Esophagus squamous epithelium (tissue), 5 donors: ENCODE measurements around the gene TBATA. TPM values are rescaled to one million over a fixed set of nuclear protein-coding genes. Genes with fewer than 3 reads are reported as not detected.

Experiments used
- DNase-seq: peaks from one replicate; lab custom pipeline; 2025; lab: John Stamatoyannopoulos, UW
- H3K27ac ChIP-seq, 4 donors: fragments of 200-600 bp; sonication (generic); one replicate each; pipeline ENCODE4 v1.5.1; 2016 to 2019; ENCODE audit warnings: mild to moderate bottlenecking in 1 of 4
- H3K27me3 ChIP-seq, 4 donors: fragments of 200-600 bp; sonication (generic); 1 replicate in 3 of 4; 2 replicates in 1 of 4; pipeline versions ENCODE4 v1.5.1 to v1.6.0; 2017 to 2021; ENCODE audit warnings: antibody characterized with exemption in 1 of 4
- H3K36me3 ChIP-seq, 3 donors: fragments of 200-600 bp; sonication (generic); one replicate each; pipeline ENCODE4 v1.5.1; 2016 to 2019
- H3K4me1 ChIP-seq, 3 donors: fragments of 200-600 bp; sonication (generic); one replicate each; pipeline ENCODE4 v1.5.1; 2017 to 2019
- H3K4me3 ChIP-seq, 4 donors: fragments of 200-600 bp; sonication (generic); 1 replicate in 3 of 4; 2 replicates in 1 of 4; pipeline ENCODE4 v1.5.1; 2016 to 2019; ENCODE audit warnings: mild to moderate bottlenecking in 2 of 4, moderate library complexity in 1 of 4
- H3K9me3 ChIP-seq, 3 donors: fragments of 200-600 bp; sonication (generic); one replicate each; pipeline ENCODE4 v1.5.1; 2016 to 2019
- POLR2A ChIP-seq, 4 donors: fragments of 450-650 bp; IDR thresholded peaks; one replicate each; pipeline ENCODE4 v1.6.1; 2017; ENCODE audit warnings: antibody characterized with exemption in 4 of 4, mild to moderate bottlenecking in 4 of 4, moderate library complexity in 3 of 4
- WGBS, 2 donors: methylation state at CpG; one replicate each; pipeline ENCODE4 v1.1.5; 2018; 5-methylcytosine and 5-hydroxymethylcytosine counted together
- intact Hi-C: fragments of 100-400 bp; cut with DNase I; formaldehyde crosslinking; loops from one replicate; pipeline ENCODE4 v1.15.0; 2022
- total RNA-seq, 4 donors: library from RNA; depleted of rRNA; stranded (reverse); fragments of >200 nt; gene quantifications; one replicate each; pipeline ENCODE4 v1.1.0, GENCODE V29; 2016
- TF ChIP-seq, protein P1 (sequence below), 6 experiments: fragments of 450-650 bp in 4 of 6; fragments of 200-600 bp in 2 of 6; sonication (generic) in 2 of 6; IDR thresholded peaks; one replicate each; pipeline ENCODE4 v1.5.1; 2016 to 2019; ENCODE audit warnings: antibody characterized with exemption in 6 of 6, mild to moderate bottlenecking in 4 of 6, moderate library complexity in 4 of 6
- donor health status: DM: yes; HTN: yes; CAD: no.

Gene TBATA
- total RNA-seq, 4 donors from 2014 or later = not detected

DNA sequence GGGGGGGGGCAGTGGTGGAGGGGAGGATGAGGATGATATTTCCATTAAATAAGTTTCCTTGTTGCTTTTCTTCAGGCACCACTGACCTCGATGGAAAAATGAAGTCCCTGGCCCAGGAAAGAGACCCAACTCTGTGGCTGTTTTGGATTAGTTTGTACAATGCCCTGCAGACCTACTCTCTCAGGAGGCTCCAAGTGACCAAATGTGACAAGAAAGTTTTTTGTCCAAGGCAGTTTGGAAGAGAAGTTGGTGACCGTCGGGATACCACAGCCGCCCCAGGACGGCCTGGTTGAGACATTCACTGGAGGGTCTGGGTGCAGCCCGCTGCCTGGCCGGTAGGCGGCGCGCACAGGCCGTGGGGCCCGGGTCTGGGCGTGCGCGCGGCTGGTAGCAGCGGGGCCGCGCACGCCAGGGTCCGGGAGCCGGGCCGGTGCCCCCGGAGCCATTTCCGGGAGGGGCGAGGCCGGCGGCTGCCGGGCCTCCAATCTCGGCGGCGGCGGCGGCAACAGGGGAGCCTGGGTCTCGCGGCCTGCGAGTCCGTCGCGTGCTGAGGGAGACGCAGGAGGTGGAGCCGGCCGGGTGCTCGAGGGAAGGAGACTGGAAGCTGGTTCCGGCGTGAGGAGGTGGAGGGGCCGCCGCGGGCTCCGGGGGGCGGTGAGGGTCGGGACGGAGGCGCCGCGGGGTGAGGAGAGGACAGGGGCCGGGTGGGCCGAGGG, 30.5 kb upstream of the TBATA start, which contains the start of gene SGPL1:
SGPL1 (plus strand) TSS at position 445 of the 716 bp plus-strand sequence. CDS start 906 bp downstream, outside the sequence.
- Histone ChIP-seq H3K9me3 (no peaks in the 10 kb centered on the region), H3K4me3 (peak within 1 kb of the TSS; percentile 75 to 92 (median 82)), H3K27ac (peak within 1 kb of the TSS; percentile 94 to 99 (median 98)), H3K27me3 (no peaks in the 10 kb centered on the region), H3K4me1 (peaks cover 0 to 53% (median 8%) of the 10 kb centered on the region in 3 donors), H3K36me3 (peaks cover 0 to 34% (median 4%) of the 10 kb centered on the region in 3 donors)
- TF ChIP-seq, protein P1, sequence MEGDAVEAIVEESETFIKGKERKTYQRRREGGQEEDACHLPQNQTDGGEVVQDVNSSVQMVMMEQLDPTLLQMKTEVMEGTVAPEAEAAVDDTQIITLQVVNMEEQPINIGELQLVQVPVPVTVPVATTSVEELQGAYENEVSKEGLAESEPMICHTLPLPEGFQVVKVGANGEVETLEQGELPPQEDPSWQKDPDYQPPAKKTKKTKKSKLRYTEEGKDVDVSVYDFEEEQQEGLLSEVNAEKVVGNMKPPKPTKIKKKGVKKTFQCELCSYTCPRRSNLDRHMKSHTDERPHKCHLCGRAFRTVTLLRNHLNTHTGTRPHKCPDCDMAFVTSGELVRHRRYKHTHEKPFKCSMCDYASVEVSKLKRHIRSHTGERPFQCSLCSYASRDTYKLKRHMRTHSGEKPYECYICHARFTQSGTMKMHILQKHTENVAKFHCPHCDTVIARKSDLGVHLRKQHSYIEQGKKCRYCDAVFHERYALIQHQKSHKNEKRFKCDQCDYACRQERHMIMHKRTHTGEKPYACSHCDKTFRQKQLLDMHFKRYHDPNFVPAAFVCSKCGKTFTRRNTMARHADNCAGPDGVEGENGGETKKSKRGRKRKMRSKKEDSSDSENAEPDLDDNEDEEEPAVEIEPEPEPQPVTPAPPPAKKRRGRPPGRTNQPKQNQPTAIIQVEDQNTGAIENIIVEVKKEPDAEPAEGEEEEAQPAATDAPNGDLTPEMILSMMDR (IDR thresholded peaks at IDR 0.05) = peak; percentile 84 to 100 (median 100)
- TF ChIP-seq POLR2A (IDR thresholded peaks at IDR 0.05) = peak in 3 of 4 donors; percentile 40 to 81 (median 58)
- DNase-seq = peak; percentile 20
- WGBS, 2 donors = 5 to 22% methylated on average over 3 to 24 of the region's 58 CpGs
- intact Hi-C loops = no loop called here

DNA sequence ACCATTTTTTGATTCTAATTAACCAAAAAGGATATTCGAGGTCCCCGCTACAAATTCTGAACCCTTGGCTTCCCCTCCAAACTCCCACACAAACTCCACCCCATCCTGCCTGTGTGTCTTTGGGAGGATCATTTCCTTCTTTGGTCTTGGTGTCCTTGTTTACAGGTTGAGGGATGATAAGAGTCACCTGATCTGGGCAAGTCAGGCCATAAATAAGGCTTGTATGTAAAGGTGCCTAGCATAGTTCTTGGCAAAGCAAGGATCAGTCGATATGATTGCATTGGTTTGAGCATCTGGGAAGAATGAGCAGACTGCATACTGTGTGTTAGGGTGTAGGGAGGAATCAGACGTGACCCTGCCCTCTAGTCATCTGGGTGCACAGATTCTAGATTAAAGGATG, 28.9 kb upstream of the TBATA start:
- Histone ChIP-seq H3K27ac (no peak overlapping the region), H3K4me3 (no peak overlapping the region), H3K36me3 (peaks cover 0 to 19% (median 4%) of the 10 kb centered on the region in 3 donors), H3K27me3 (no peaks in the 10 kb centered on the region), H3K4me1 (peaks cover 0 to 62% (median 8%) of the 10 kb centered on the region in 3 donors), H3K9me3 (no peaks in the 10 kb centered on the region)
- no peak for TF ChIP-seq POLR2A (IDR thresholded peaks at IDR 0.05)
- TF ChIP-seq, protein P1 (IDR thresholded peaks at IDR 0.05) = no peak
- intact Hi-C loops = loop anchor here (5.0 kb wide), 1 partner anchor 63 kb away; no protein-coding TSS in a partner anchor
- no peak for DNase-seq
- 85 to 88% methylated on average over 4 of the region's 4 CpGs for WGBS, 2 donors

DNA sequence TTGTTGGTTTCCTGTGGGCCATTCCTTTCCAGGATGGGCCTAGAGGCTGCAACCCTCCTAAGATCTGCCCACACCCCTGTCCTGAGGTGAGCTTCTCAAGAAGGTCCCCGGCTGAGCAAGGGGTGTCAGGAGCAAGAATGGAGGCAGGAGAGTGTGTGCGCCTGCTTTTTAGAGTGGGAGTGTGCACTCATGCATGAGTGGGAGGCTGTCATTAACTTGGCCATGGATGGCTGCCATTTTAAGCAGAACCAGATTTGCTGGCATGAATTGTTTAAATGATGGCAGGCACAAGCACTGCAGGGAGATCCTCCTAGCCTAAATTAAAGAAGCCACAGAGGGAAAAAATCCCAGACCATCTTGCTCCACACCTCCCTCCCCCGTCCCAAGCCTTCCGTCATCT, 27.6 kb upstream of the TBATA start:
- TF ChIP-seq, protein P1 (IDR thresholded peaks at IDR 0.05) = no peak
- TF ChIP-seq POLR2A (IDR thresholded peaks at IDR 0.05) = no peak
- no peak overlapping the region for H3K4me3 ChIP-seq
- no peaks in the 10 kb centered on the region for H3K9me3 ChIP-seq
- 90 to 100% methylated on average over 2 of the region's 4 CpGs for WGBS, 2 donors
- H3K4me1 ChIP-seq = peaks cover 8 to 62% (median 8%) of the 10 kb centered on the region in 3 donors
- no peaks in the 10 kb centered on the region for H3K27me3 ChIP-seq
- H3K27ac ChIP-seq = no peak overlapping the region
- no peak for DNase-seq
- intact Hi-C loops = loop anchor here (5.0 kb wide), 1 partner anchor 64 kb away; no protein-coding TSS in a partner anchor
- H3K36me3 ChIP-seq = peaks cover 0 to 7% (median 4%) of the 10 kb centered on the region in 3 donors

GRCh38 chr10:70811881-70812280, 26.7 kb upstream of the TBATA start:
- no peak for DNase-seq
- Histone ChIP-seq H3K4me1 (peaks cover 2 to 62% (median 8%) of the 10 kb centered on the region in 3 donors), H3K4me3 (no peak overlapping the region), H3K27ac (no peak overlapping the region), H3K36me3 (no peaks in the 10 kb centered on the region), H3K9me3 (no peaks in the 10 kb centered on the region), H3K27me3 (no peaks in the 10 kb centered on the region)
- intact Hi-C loops = loop anchor here (5.0 kb wide), 1 partner anchor 65 kb away; no protein-coding TSS in a partner anchor
- WGBS, 2 donors = 73 to 75% methylated on average over 3 of the region's 3 CpGs
- TF ChIP-seq, protein P1 (IDR thresholded peaks at IDR 0.05) = no peak
- no peak for TF ChIP-seq POLR2A (IDR thresholded peaks at IDR 0.05)

DNA sequence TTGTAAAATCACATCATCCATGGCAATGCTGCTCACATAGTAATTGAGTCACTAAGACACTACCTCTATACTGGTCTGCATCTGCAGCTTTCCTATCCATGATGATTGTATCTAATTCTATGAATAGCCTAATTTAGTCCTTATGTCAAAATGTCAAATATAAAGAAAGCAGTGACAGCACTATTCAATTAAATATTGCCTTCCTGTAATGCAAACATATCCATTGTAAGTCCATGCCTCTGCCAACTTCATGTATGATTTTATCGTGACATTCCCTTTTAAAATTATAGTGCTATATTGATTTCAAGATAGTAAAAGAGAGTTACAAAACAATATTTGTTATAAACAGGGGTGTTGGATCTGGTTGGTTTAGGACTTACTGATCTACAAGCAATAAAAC, 25.8 kb upstream of the TBATA start:
- TF ChIP-seq POLR2A (IDR thresholded peaks at IDR 0.05) = no peak
- TF ChIP-seq, protein P1 (IDR thresholded peaks at IDR 0.05) = no peak
- DNase-seq = no peak
- peaks cover 0 to 67% (median 8%) of the 10 kb centered on the region in 3 donors for H3K4me1 ChIP-seq
- H3K27ac ChIP-seq = no peak overlapping the region
- H3K36me3 ChIP-seq = no peaks in the 10 kb centered on the region
- H3K9me3 ChIP-seq = no peaks in the 10 kb centered on the region
- no peaks in the 10 kb centered on the region for H3K27me3 ChIP-seq
- intact Hi-C loops = loop anchor here (5.0 kb wide), 1 partner anchor 66 kb away; no protein-coding TSS in a partner anchor
- H3K4me3 ChIP-seq = no peak overlapping the region
- 0 to 40% methylated on average over 1 of the region's 1 CpG for WGBS, 2 donors
